Heart right ventricle (tissue), 16 donors: Measurements from ENCODE around the gene ADIPOR1. TPM values are rescaled to one million over a fixed set of nuclear protein-coding genes. Genes with fewer than 3 reads are reported as not detected.
A peak's percentile ranks its signal among the peaks of the same experiment; 100 is the strongest.

Source experiments
- ATAC-seq, 8 donors: fragments of 200-7000 bp; cut with Tn5 transposase; one replicate each; pipeline ENCODE4 v1.9.1; 2020; ENCODE audit warnings: mild to moderate bottlenecking in 8 of 8, moderate library complexity in 8 of 8, moderate number of reproducible peaks in 1 of 8
- DNase-seq, 2 donors: peaks; one replicate each; pipeline ENCODE4 v3.0.0-alpha.2; 2020
- H3K27ac ChIP-seq, 10 donors: fragments of 200-600 bp; sonication (generic) in 2 of 10; one replicate each; pipeline versions ENCODE4 v1.5.0 to v1.8.0; 2020 to 2022; ENCODE audit warnings: mild to moderate bottlenecking in 3 of 10
- H3K27me3 ChIP-seq, 7 donors: fragments of 200-600 bp; one replicate each; pipeline ENCODE4 v1.8.0; 2021 to 2022; ENCODE audit warnings: mild to moderate bottlenecking in 2 of 7
- H3K36me3 ChIP-seq, 9 donors: fragments of 200-600 bp; sonication (generic) in 1 of 9; one replicate each; pipeline versions ENCODE4 v1.5.0 to v1.8.0; 2020 to 2022; ENCODE audit warnings: mild to moderate bottlenecking in 2 of 9
- H3K4me1 ChIP-seq, 9 donors: fragments of 200-600 bp; sonication (generic) in 1 of 9; one replicate each; pipeline versions ENCODE4 v1.5.0 to v1.8.0; 2020 to 2022; ENCODE audit warnings: mild to moderate bottlenecking in 4 of 9
- H3K4me3 ChIP-seq, 10 donors: fragments of 200-600 bp; sonication (generic) in 2 of 10; one replicate each; pipeline versions ENCODE4 v1.5.0 to v1.8.0; 2020 to 2022; ENCODE audit warnings: mild to moderate bottlenecking in 7 of 10, moderate library complexity in 2 of 10
- H3K9me3 ChIP-seq, 11 donors: fragments of 200-600 bp in 10 of 11; sonication (generic) in 2 of 11; one replicate each; pipeline versions ENCODE4 v1.5.0 to v1.8.0; 2013 to 2022; ENCODE audit warnings: mild to moderate bottlenecking in 2 of 11, control low read depth in 1 of 11, moderate library complexity in 1 of 11
- CTCF ChIP-seq, 9 donors: fragments of 200-600 bp; sonication (generic) in 2 of 9; IDR thresholded peaks; one replicate each; pipeline versions ENCODE4 v1.5.0 to v1.8.0; 2021 to 2022; ENCODE audit warnings: antibody characterized with exemption in 9 of 9, mild to moderate bottlenecking in 5 of 9, moderate library complexity in 1 of 9
- WGBS, 2 donors: extraction: QIAGEN DNeasy Blood & Tissue Kit; methylation state at CpG; one replicate each; pipeline ENCODE4 v1.1.7; 2013; ENCODE audit warnings: inconsistent platforms in 1 of 2; 5-methylcytosine and 5-hydroxymethylcytosine counted together
- intact Hi-C, 10 donors: fragments of 100-400 bp; cut with DNase I; formaldehyde crosslinking; loops; one replicate each; pipeline versions ENCODE4 v1.11.1 to v1.14.2; 2022
- polyA plus RNA-seq, 2 donors: library from polyadenylated mRNA; stranded (reverse); fragments of 200-250 nt; gene quantifications; one replicate each; pipeline ENCODE4 v1.2.3, GENCODE V29; 2013
- total RNA-seq, 10 donors: library from RNA; stranded (reverse); fragmentation: NEBNext Ultra II Directional in 3 of 10; extraction: Animal tissue kit (Norgen Biotek cat#: 25700) in 3 of 10; gene quantifications; one replicate each; pipeline versions ENCODE4 v1.2.1 to v1.2.4, GENCODE V29; 2021 to 2023
- donor health status: Arrhythmogenic right ventricular cardiomyopathy.
- donor health status: ischemic (EF 13 %, LVEDD 7.1; RV severe dilation, severe dysfunction).
- donor health status: healthy with polysubstance abuse.
- donor health status: DM: no; HTN: yes; CAD: no.
- donor health status: DM: no; HTN: no; CAD: no.
- donor health status: ischemic (EF 25% LVEDD 6.9; RV normal size, moderate dysfunction).
- donor health status: ischemic (EF 25% LVEDD 5.7; RV mildly dilated, moderate dysfunction).
- donor health status: healthy.
- donor health status: DM: yes; HTN: yes; CAD: no.
- donor health status: Ischemic cardiomyopathy.
- donor health status: ischemic (EF 35%, LVEDD 5.7; RV mildly dilated, moderate dysfunction).
- donor health status: nonischemic (EF 11% LVEDD 7.7; RV severe dilation, severe dysfunction).
- donor health status: DM: yes; HTN: yes; CAD: no.
- donor health status: PGD.
- donor health status: ischemic (EF 29% LVEDD 5.4; RV normal size, mild dysfunction).
- donor health status: nonischemic (EF 23%, LVEDD 6.1; RV moderate dilation, normal function).

ADIPOR1 gene
- total and polyA plus RNA-seq, 12 donors: 56.3 to 117 (median 95.0) TPM

- WGBS, 2 donors: 87 to 89% methylated on average over 1 of the region's 1 CpG
- DNase-seq: no peak
- peaks cover 0 to 17% (median 12%) of the 10 kb centered on the region in 9 donors for H3K4me1 ChIP-seq
- H3K27ac ChIP-seq: no peak overlapping the region
- no peak for ATAC-seq
- no peaks in the 10 kb centered on the region for H3K36me3 ChIP-seq
- H3K27me3 ChIP-seq: peaks cover 0 to 4% (median 0%) of the 10 kb centered on the region in 7 donors
- no peak overlapping the region for H3K4me3 ChIP-seq
- no peaks in the 10 kb centered on the region for H3K9me3 ChIP-seq
- intact Hi-C loops: loop anchor here in 1 of 10 donors (10.0 kb wide), 1 partner anchor 48 kb away; the partner anchor contains the start of gene ADIPOR1
- TF ChIP-seq CTCF (IDR thresholded peaks at IDR 0.05): no peak
These were observed 44.8 kb upstream of the ADIPOR1 start for GRCh38 chr1:203002951-203003350.

GRCh38 chr1:203001986-203002385 lies 43.9 kb upstream of the ADIPOR1 start:
- Histone ChIP-seq H3K4me1 (peaks cover 0 to 15% (median 10%) of the 10 kb centered on the region in 9 donors), H3K27me3 (peaks cover 0 to 4% (median 0%) of the 10 kb centered on the region in 7 donors), H3K4me3 (no peak overlapping the region), H3K9me3 (no peaks in the 10 kb centered on the region), H3K36me3 (no peaks in the 10 kb centered on the region), H3K27ac (no peak overlapping the region)
- ATAC-seq (no peak), DNase-seq (no peak)
- TF ChIP-seq CTCF (IDR thresholded peaks at IDR 0.05): no peak
- intact Hi-C loops: loop anchor here in 1 of 10 donors (10.0 kb wide), 1 partner anchor 47 kb away; the partner anchor contains the start of gene ADIPOR1
- WGBS, 2 donors: 70 to 82% methylated on average over 9 of the region's 9 CpGs

- no peak for TF ChIP-seq CTCF (IDR thresholded peaks at IDR 0.05)
- H3K27ac ChIP-seq: no peak overlapping the region
- no peak overlapping the region for H3K4me3 ChIP-seq
- 86 to 89% methylated on average over 3 of the region's 3 CpGs for WGBS, 2 donors
- peaks cover 0 to 16% (median 5%) of the 10 kb centered on the region in 7 donors for H3K27me3 ChIP-seq
- H3K9me3 ChIP-seq: no peaks in the 10 kb centered on the region
- peaks cover 0 to 6% (median 0%) of the 10 kb centered on the region in 9 donors for H3K4me1 ChIP-seq
- intact Hi-C loops: loop anchor here in 1 of 10 donors (10.0 kb wide), 1 partner anchor 46 kb away; the partner anchor contains the start of gene ADIPOR1
- DNase-seq (no peak), ATAC-seq (no peak)
- H3K36me3 ChIP-seq: no peaks in the 10 kb centered on the region
These were observed 42.3 kb upstream of the ADIPOR1 start for GRCh38 chr1:203000217-203000944.

- intact Hi-C loops: loop anchor here in 8 of 10 donors (2.0 to 10.0 kb wide), 5 partner anchors 72 to 244 kb away; partner anchors contain the start of gene KLHL12 (in 7 of the 8)
- H3K9me3 ChIP-seq: no peaks in the 10 kb centered on the region
- TF ChIP-seq CTCF (IDR thresholded peaks at IDR 0.05): peak; percentile 70 to 87 (median 81)
- peaks cover 0 to 6% (median 0%) of the 10 kb centered on the region in 9 donors for H3K4me1 ChIP-seq
- WGBS, 2 donors: 38 to 43% methylated on average over 14 of the region's 14 CpGs
- H3K27ac ChIP-seq: no peak overlapping the region
- peak in 2 of 8 donors; percentile 10 to 22 for ATAC-seq
- DNase-seq: peak in 1 of 2 donors; percentile 44
- H3K36me3 ChIP-seq: no peaks in the 10 kb centered on the region
- H3K4me3 ChIP-seq: no peak overlapping the region
- peaks cover 0 to 23% (median 16%) of the 10 kb centered on the region in 7 donors for H3K27me3 ChIP-seq
These were observed 41.0 kb upstream of the ADIPOR1 start for GRCh38 chr1:202998836-202999750.
